Activated CD4-positive, alpha-beta T cell treated with anti-CD3 and anti-CD28 coated beads, Interleukin-2, amount 10 ng/mL, durations not matched to agents 24 days and 14 days (primary cell): ENCODE results near the gene PRB2. TPM values are rescaled to one million over a fixed set of nuclear protein-coding genes. Genes with fewer than 3 reads are reported as not detected.

Experiments used
- DNase-seq: peaks from one replicate; pipeline ENCODE4 v3.0.0; 2022
- H3K27ac Mint-ChIP-seq: one replicate; pipeline ENCODE4 v1.8.0; 2022; ENCODE audit warnings: mild to moderate bottlenecking, mixed read lengths
- H3K27me3 Mint-ChIP-seq: one replicate; pipeline ENCODE4 v1.8.0; 2022; ENCODE audit warnings: mixed read lengths
- H3K36me3 Mint-ChIP-seq: one replicate; pipeline ENCODE4 v1.8.0; 2022; ENCODE audit warnings: low read depth, mild to moderate bottlenecking, mixed read lengths
- H3K4me1 Mint-ChIP-seq: one replicate; pipeline ENCODE4 v1.8.0; 2021; ENCODE audit warnings: mixed read lengths
- H3K4me3 Mint-ChIP-seq: one replicate; pipeline ENCODE4 v1.8.0; 2022; ENCODE audit warnings: mild to moderate bottlenecking, moderate library complexity, mixed read lengths
- H3K9me3 Mint-ChIP-seq: one replicate; pipeline ENCODE4 v1.8.0; 2021; ENCODE audit warnings: mixed read lengths
- intact Hi-C: fragments of 100-400 bp; cut with micrococcal nuclease; formaldehyde crosslinking; loops from one replicate; pipeline ENCODE4 v1.15.1; 2023
- total RNA-seq: library from RNA; stranded (reverse); gene quantifications from 2 replicates; pipeline ENCODE4 v1.2.3, GENCODE V29; 2022

The PRB2 gene
- total RNA-seq, 1 donor from 2014 or later, result not detected

DNA sequence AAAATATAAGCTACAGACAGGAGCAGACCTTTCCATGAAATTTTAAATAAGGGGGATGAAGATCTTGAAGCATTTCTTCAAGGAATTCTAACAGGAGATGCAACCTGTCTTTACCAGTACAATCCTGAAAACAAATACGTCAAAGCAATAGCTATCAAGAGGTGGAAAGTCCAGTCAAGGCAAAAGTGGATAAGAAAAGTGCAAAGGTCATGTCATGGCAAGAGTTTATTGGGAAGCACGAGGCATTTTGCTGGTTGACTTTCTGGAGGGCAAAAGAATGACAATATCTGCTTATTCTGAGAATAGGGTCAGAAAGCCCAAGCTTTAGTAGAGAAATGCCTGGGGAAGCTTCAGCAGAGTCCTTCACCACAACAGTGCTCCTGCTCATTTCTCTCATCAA is 50.9 kb downstream of the PRB2 start:
- H3K9me3 Mint-ChIP-seq, result no peaks in the 10 kb centered on the region
- intact Hi-C loops, result no loop called here
- no peak overlapping the region for H3K27ac Mint-ChIP-seq

More for the DNA sequence above, 50.9 kb downstream of the PRB2 start:
- no peak overlapping the region for H3K4me3 Mint-ChIP-seq
- H3K4me1 Mint-ChIP-seq, result no peaks in the 10 kb centered on the region
- no peak for DNase-seq
- H3K36me3 Mint-ChIP-seq, result no peaks in the 10 kb centered on the region
- H3K27me3 Mint-ChIP-seq, result no peaks in the 10 kb centered on the region

Other genes starting within 250 kb of the PRB2 start
- gene SMIM10L1, start 224.4 kb downstream of the PRB2 start, total RNA-seq, result 9.5 and 10.1 TPM in 2 replicates
- gene TAS2R42, start 208.6 kb downstream of the PRB2 start, total RNA-seq, result not detected in 2 replicates
- gene PRB3, start 125.9 kb downstream of the PRB2 start, total RNA-seq, result not detected in 2 replicates
- not detected in 2 replicates for gene PRB4, start 85.1 kb downstream of the PRB2 start, total RNA-seq